Measurements from ENCODE around the gene FBLN1.

GRCh38 chr22:45649809-45650208 is 147.1 kb downstream of the FBLN1 start:
- TF ChIP-seq, protein P1, sequence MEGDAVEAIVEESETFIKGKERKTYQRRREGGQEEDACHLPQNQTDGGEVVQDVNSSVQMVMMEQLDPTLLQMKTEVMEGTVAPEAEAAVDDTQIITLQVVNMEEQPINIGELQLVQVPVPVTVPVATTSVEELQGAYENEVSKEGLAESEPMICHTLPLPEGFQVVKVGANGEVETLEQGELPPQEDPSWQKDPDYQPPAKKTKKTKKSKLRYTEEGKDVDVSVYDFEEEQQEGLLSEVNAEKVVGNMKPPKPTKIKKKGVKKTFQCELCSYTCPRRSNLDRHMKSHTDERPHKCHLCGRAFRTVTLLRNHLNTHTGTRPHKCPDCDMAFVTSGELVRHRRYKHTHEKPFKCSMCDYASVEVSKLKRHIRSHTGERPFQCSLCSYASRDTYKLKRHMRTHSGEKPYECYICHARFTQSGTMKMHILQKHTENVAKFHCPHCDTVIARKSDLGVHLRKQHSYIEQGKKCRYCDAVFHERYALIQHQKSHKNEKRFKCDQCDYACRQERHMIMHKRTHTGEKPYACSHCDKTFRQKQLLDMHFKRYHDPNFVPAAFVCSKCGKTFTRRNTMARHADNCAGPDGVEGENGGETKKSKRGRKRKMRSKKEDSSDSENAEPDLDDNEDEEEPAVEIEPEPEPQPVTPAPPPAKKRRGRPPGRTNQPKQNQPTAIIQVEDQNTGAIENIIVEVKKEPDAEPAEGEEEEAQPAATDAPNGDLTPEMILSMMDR (conservative IDR thresholded peaks at IDR 0.05): no peak
- no peak for TF ChIP-seq ZFX (IDR thresholded peaks at IDR 0.05)

Measured in C4-2B (cell line).